Dermis blood vessel endothelial cell (primary cell): Measurements from ENCODE around the gene STUB1. TPM values are rescaled to one million over a fixed set of nuclear protein-coding genes. Genes with fewer than 3 reads are reported as not detected.
A peak's percentile ranks its signal among the peaks of the same experiment; 100 is the strongest.

Experiments used
- DNase-seq: peaks from one replicate; pipeline ENCODE4 v3.0.0; 2010
- total RNA-seq: library from RNA; depleted of rRNA; stranded (reverse); fragments of >200 nt; gene quantifications from 2 replicates; pipeline ENCODE4 v1.2.3, GENCODE V29; 2014

Gene STUB1
- total RNA-seq: 93.9 and 94.1 TPM in 2 replicates

GRCh38 chr16:679814-680624, at the start of gene STUB1:
TSS of gene STUB1 (plus strand) at chr16:680410. CDS start at chr16:680526, 116 bp downstream.
- DNase-seq: peak; percentile 87

GRCh38 chr16:630815-631405, 49.3 kb upstream of the STUB1 start, which contains the start of gene WFIKKN1:
TSS of gene WFIKKN1 (plus strand) at chr16:630985. CDS start at chr16:631254, 269 bp downstream.
- peak; percentile 18 for DNase-seq

GRCh38 chr16:631808-632358, 48.3 kb upstream of the STUB1 start:
- DNase-seq: no peak

GRCh38 chr16:632486-633335, 47.5 kb upstream of the STUB1 start:
- DNase-seq: no peak

- no peak for DNase-seq
Measured at GRCh38 chr16:633336-634050, 46.7 kb upstream of the STUB1 start.

GRCh38 chr16:634051-634670, 46.0 kb upstream of the STUB1 start:
- DNase-seq: no peak

GRCh38 chr16:634996-635395, 45.2 kb upstream of the STUB1 start:
- DNase-seq: no peak

- DNase-seq: peak; percentile 23
Measured at GRCh38 chr16:635573-636205, 44.5 kb upstream of the STUB1 start.

GRCh38 chr16:636206-637080, 43.8 kb upstream of the STUB1 start, which contains the start of gene METTL26:
TSS of gene METTL26 (minus strand) at chr16:636305. CDS start at chr16:636290, 15 bp downstream.
- DNase-seq: peak; percentile 96

- DNase-seq: peak; percentile 92
Measured at GRCh38 chr16:637081-638018, 42.9 kb upstream of the STUB1 start.

GRCh38 chr16:638034-638543, 42.1 kb upstream of the STUB1 start:
- DNase-seq: no peak

- no peak for DNase-seq
Measured at GRCh38 chr16:638836-639235, 41.4 kb upstream of the STUB1 start.

GRCh38 chr16:640614-641013, 39.6 kb upstream of the STUB1 start:
- DNase-seq: no peak

GRCh38 chr16:641326-642188, 38.7 kb upstream of the STUB1 start, which contains the start of gene MCRIP2:
TSS of gene MCRIP2 (plus strand) at chr16:641828. CDS start at chr16:641992, 164 bp downstream.
- DNase-seq: peak; percentile 61

- peak; percentile 26 for DNase-seq
Measured at GRCh38 chr16:642189-643049, 37.8 kb upstream of the STUB1 start.

GRCh38 chr16:643050-643368, 37.2 kb upstream of the STUB1 start:
- DNase-seq: no peak

- DNase-seq: no peak
Measured at GRCh38 chr16:644556-644955, 35.7 kb upstream of the STUB1 start.
